ENCODE measurements around the gene LYPD4.

Gene LYPD4

GRCh38 chr19:41853344-41853743, 8.9 kb upstream of the LYPD4 start:
- no peak for DNase-seq (ENCODE audit: low read depth, low spot score)

- no peak for DNase-seq (ENCODE audit: low read depth, low spot score)
Measured at GRCh38 chr19:41851456-41851855, 7.0 kb upstream of the LYPD4 start.

GRCh38 chr19:41850381-41850780, 5.9 kb upstream of the LYPD4 start:
- DNase-seq (ENCODE audit: low read depth, low spot score): no peak

GRCh38 chr19:41849067-41849466, 4.6 kb upstream of the LYPD4 start:
- no peak for DNase-seq (ENCODE audit: low read depth, low spot score)

GRCh38 chr19:41848666-41849065, 4.2 kb upstream of the LYPD4 start:
- DNase-seq (ENCODE audit: low read depth, low spot score): no peak

- DNase-seq (ENCODE audit: low read depth, low spot score): no peak
Measured at GRCh38 chr19:41847351-41848105, 3.0 kb upstream of the LYPD4 start.

GRCh38 chr19:41845051-41845590, 638 bp upstream of the LYPD4 start:
- DNase-seq (ENCODE audit: low read depth, low spot score): no peak

GRCh38 chr19:41845001-41845050, 343 bp upstream of the LYPD4 start, which contains the start of gene DMRTC2:
TSS of gene DMRTC2 (plus strand) at chr19:41845042. CDS start at chr19:41847429, 2,387 bp downstream.
- DNase-seq (ENCODE audit: low read depth, low spot score): no peak

GRCh38 chr19:41843371-41843770, 1.1 kb downstream of the LYPD4 start:
- DNase-seq (ENCODE audit: low read depth, low spot score): no peak

- no peak for DNase-seq (ENCODE audit: low read depth, low spot score)
Measured at GRCh38 chr19:41839211-41839610, 5.3 kb downstream of the LYPD4 start.

GRCh38 chr19:41837981-41838708, 6.3 kb downstream of the LYPD4 start:
- DNase-seq (ENCODE audit: low read depth, low spot score): no peak

GRCh38 chr19:41821003-41821735, 23.3 kb downstream of the LYPD4 start:
- DNase-seq (ENCODE audit: low read depth, low spot score): no peak

GRCh38 chr19:41816761-41817160, 27.7 kb downstream of the LYPD4 start:
- DNase-seq (ENCODE audit: low read depth, low spot score): no peak

GRCh38 chr19:41815301-41815700, 29.2 kb downstream of the LYPD4 start:
- no peak for DNase-seq (ENCODE audit: low read depth, low spot score)

GRCh38 chr19:41813911-41814310, 30.6 kb downstream of the LYPD4 start:
- no peak for DNase-seq (ENCODE audit: low read depth, low spot score)

GRCh38 chr19:41811981-41812380, 32.5 kb downstream of the LYPD4 start:
- no peak for DNase-seq (ENCODE audit: low read depth, low spot score)

GRCh38 chr19:41811036-41811435, 33.4 kb downstream of the LYPD4 start:
- DNase-seq (ENCODE audit: low read depth, low spot score): no peak

- DNase-seq (ENCODE audit: low read depth, low spot score): no peak
Measured at GRCh38 chr19:41810301-41810700, 34.2 kb downstream of the LYPD4 start.

GRCh38 chr19:41808663-41809566, 35.6 kb downstream of the LYPD4 start:
- no peak for DNase-seq (ENCODE audit: low read depth, low spot score)

GRCh38 chr19:41807176-41807575, 37.3 kb downstream of the LYPD4 start:
- no peak for DNase-seq (ENCODE audit: low read depth, low spot score)

- DNase-seq (ENCODE audit: low read depth, low spot score): no peak
Measured at GRCh38 chr19:41804336-41804735, 40.1 kb downstream of the LYPD4 start.

GRCh38 chr19:41802770-41803169, 41.7 kb downstream of the LYPD4 start:
- DNase-seq (ENCODE audit: low read depth, low spot score): no peak
